H9 (cell line): ENCODE results near the gene ITGAE. TPM values are rescaled to one million over a fixed set of nuclear protein-coding genes. Genes with fewer than 3 reads are reported as not detected.

Experiments used
- DNase-seq: peaks from one replicate; pipeline ENCODE4 v3.0.0-alpha.2; 2017
- H2AFZ ChIP-seq: one replicate; pipeline ENCODE4 v1.6.1; 2013; ENCODE audit warnings: mild to moderate bottlenecking, low read length, control low read depth, moderate library complexity
- H2AK5ac ChIP-seq: 2 replicates; pipeline ENCODE4 v1.6.1; 2013; ENCODE audit warnings: low read length, control low read depth, mixed read lengths; ENCODE audit not compliant: insufficient read length
- H2BK120ac ChIP-seq: one replicate; pipeline ENCODE4 v1.6.1; 2013; ENCODE audit warnings: low read depth, mild to moderate bottlenecking, low read length, control low read depth, inconsistent platforms; ENCODE audit not compliant: poor library complexity, severe bottlenecking
- H2BK12ac ChIP-seq: 2 replicates; pipeline ENCODE4 v1.6.1; 2013; ENCODE audit warnings: low read length, control low read depth, mixed read lengths, low read depth; ENCODE audit not compliant: insufficient read length
- H2BK15ac ChIP-seq: 2 replicates; pipeline ENCODE4 v1.6.1; 2013; ENCODE audit warnings: low read depth, low read length, control low read depth
- H2BK20ac ChIP-seq: one replicate; pipeline ENCODE4 v1.6.1; 2013; ENCODE audit warnings: low read depth, mild to moderate bottlenecking, low read length, control low read depth, inconsistent platforms; ENCODE audit not compliant: poor library complexity, severe bottlenecking
- H2BK5ac ChIP-seq: 2 replicates; pipeline ENCODE4 v1.6.1; 2013; ENCODE audit warnings: low read length, control low read depth, mixed read lengths; ENCODE audit not compliant: insufficient read length
- H3K14ac ChIP-seq: 2 replicates; pipeline ENCODE4 v1.6.1; 2013; ENCODE audit warnings: low read length, control low read depth; ENCODE audit not compliant: insufficient read depth
- H3K18ac ChIP-seq: 2 replicates; pipeline ENCODE4 v1.6.1; 2013; ENCODE audit warnings: low read depth, mild to moderate bottlenecking, mixed read lengths, low read length, control low read depth; ENCODE audit not compliant: insufficient read length
- H3K23ac ChIP-seq: 2 replicates; pipeline ENCODE4 v1.6.1; 2013; ENCODE audit warnings: low read length, control low read depth, mixed read lengths, low read depth; ENCODE audit not compliant: insufficient read length
- H3K23me2 ChIP-seq: 2 replicates; pipeline ENCODE4 v1.6.1; 2013; ENCODE audit warnings: low read depth, mild to moderate bottlenecking, mixed read lengths, low read length, control low read depth; ENCODE audit not compliant: insufficient read length, poor library complexity, severe bottlenecking
- H3K27ac ChIP-seq: 2 replicates; pipeline ENCODE4 v1.5.1; 2013; ENCODE audit warnings: low read length, control low read depth, mixed read lengths, low read depth; ENCODE audit not compliant: insufficient read length
- H3K27me3 ChIP-seq: 2 replicates; pipeline ENCODE4 v1.6.1; 2013; ENCODE audit warnings: low read length, control low read depth, inconsistent platforms; ENCODE audit not compliant: insufficient read depth
- H3K4ac ChIP-seq: 2 replicates; pipeline ENCODE4 v1.6.1; 2013; ENCODE audit warnings: low read depth, mild to moderate bottlenecking, control low read depth, inconsistent platforms, low read length, moderate library complexity
- H3K4me1 ChIP-seq: 2 replicates; pipeline ENCODE4 v1.6.1; 2013; ENCODE audit warnings: low read length, control low read depth, inconsistent platforms; ENCODE audit not compliant: insufficient read depth
- H3K4me2 ChIP-seq: 2 replicates; pipeline ENCODE4 v1.6.1; 2013; ENCODE audit warnings: low read length, control low read depth, mixed read lengths; ENCODE audit not compliant: insufficient read length, insufficient read depth
- H3K56ac ChIP-seq: 2 replicates; pipeline ENCODE4 v1.6.1; 2013; ENCODE audit warnings: low read depth, mild to moderate bottlenecking, mixed read lengths, low read length, control low read depth; ENCODE audit not compliant: insufficient read length
- H3K79me1 ChIP-seq: 2 replicates; pipeline ENCODE4 v1.6.1; 2013; ENCODE audit warnings: low read depth, mild to moderate bottlenecking, moderate library complexity, low read length, control low read depth, inconsistent platforms; ENCODE audit not compliant: insufficient read depth, poor library complexity, severe bottlenecking
- H3K79me2 ChIP-seq: 2 replicates; pipeline ENCODE4 v1.6.1; 2013; ENCODE audit warnings: low read length, control low read depth, inconsistent platforms; ENCODE audit not compliant: insufficient read depth
- H3K9ac ChIP-seq: 2 replicates; pipeline ENCODE4 v1.6.1; 2013; ENCODE audit warnings: low read length, control low read depth, mixed read lengths; ENCODE audit not compliant: insufficient read length; ENCODE audit errors: extremely low read depth
- H3K9me3 ChIP-seq: one replicate; pipeline ENCODE4 v1.6.1; 2013; ENCODE audit warnings: low read depth, low read length, inconsistent platforms; ENCODE audit not compliant: control insufficient read depth
- H3T11ph ChIP-seq: one replicate; pipeline ENCODE4 v1.6.1; 2013; ENCODE audit warnings: mild to moderate bottlenecking, low read length, control low read depth, inconsistent platforms
- H4K20me1 ChIP-seq: one replicate; pipeline ENCODE4 v1.6.1; 2013; ENCODE audit not compliant: control insufficient read depth, insufficient read length, insufficient read depth
- H4K5ac ChIP-seq: 2 replicates; pipeline ENCODE4 v1.6.1; 2013; ENCODE audit warnings: low read depth, mild to moderate bottlenecking, mixed read lengths, low read length, control low read depth; ENCODE audit not compliant: insufficient read length
- H4K8ac ChIP-seq: replicated peaks from 2 replicates; pipeline ENCODE4 v1.6.1; 2013; ENCODE audit warnings: low read length, control low read depth, mixed read lengths, low read depth; ENCODE audit not compliant: insufficient read length
- H4K91ac ChIP-seq: 2 replicates; pipeline ENCODE4 v1.6.1; 2013; ENCODE audit warnings: low read depth, mild to moderate bottlenecking, moderate library complexity, mixed read lengths, low read length, control low read depth; ENCODE audit not compliant: insufficient read length
- H3K27ac Mint-ChIP-seq, 3 experiments: 2 replicates in 2 of 3; 3 replicates in 1 of 3; pipeline ENCODE4 v1.8.0; 2020 to 2021; ENCODE audit warnings: mixed read lengths in 3 of 3, mild to moderate bottlenecking in 1 of 3, moderate library complexity in 1 of 3
- H3K27me3 Mint-ChIP-seq: 2 replicates; pipeline ENCODE4 v1.8.0; 2021; ENCODE audit warnings: low read depth, mild to moderate bottlenecking, moderate library complexity, mixed read lengths
- H3K36me3 Mint-ChIP-seq, 3 experiments: 2 replicates in 2 of 3; 3 replicates in 1 of 3; pipeline ENCODE4 v1.8.0; 2020 to 2021; ENCODE audit warnings: low read depth in 3 of 3, mixed read lengths in 3 of 3; ENCODE audit not compliant: insufficient read depth in 1 of 3
- H3K4me1 Mint-ChIP-seq, 2 experiments: 2 replicates each; pipeline ENCODE4 v1.8.0; 2020; ENCODE audit warnings: mixed read lengths in 2 of 2
- H3K4me3 Mint-ChIP-seq, 2 experiments: 2 replicates in 1 of 2; 3 replicates in 1 of 2; pipeline ENCODE4 v1.8.0; 2020 to 2021; ENCODE audit warnings: mild to moderate bottlenecking in 2 of 2, mixed read lengths in 2 of 2, moderate library complexity in 1 of 2
- H3K9me3 Mint-ChIP-seq, 2 experiments: 2 replicates in 1 of 2; 3 replicates in 1 of 2; pipeline ENCODE4 v1.8.0; 2020; ENCODE audit warnings: mild to moderate bottlenecking in 2 of 2, mixed read lengths in 2 of 2, moderate library complexity in 1 of 2
- WGBS: extraction: QIAGEN DNeasy Blood & Tissue Kit; methylation state at CpG from one replicate; pipeline ENCODE4 v1.1.7; 2013; ENCODE audit warnings: missing lambda C conversion rate, low lambda C conversion rate, mixed read lengths; ENCODE audit not compliant: insufficient read length; ENCODE audit errors: extremely low coverage; 5-methylcytosine and 5-hydroxymethylcytosine counted together
- total RNA-seq: library from RNA; stranded (reverse); gene quantifications from 2 replicates; pipeline ENCODE4 v1.2.1, GENCODE V29; 2021
- TF ChIP-seq, protein P1 (sequence below): fragments of 200-600 bp; sonication (generic); conservative IDR thresholded peaks from 3 replicates; pipeline ENCODE4 v1.8.0; 2021; ENCODE audit warnings: antibody characterized with exemption, mild to moderate bottlenecking

The ITGAE gene
- total RNA-seq, 1 experiment from 2014 or later, result 23.5 TPM

DNA sequence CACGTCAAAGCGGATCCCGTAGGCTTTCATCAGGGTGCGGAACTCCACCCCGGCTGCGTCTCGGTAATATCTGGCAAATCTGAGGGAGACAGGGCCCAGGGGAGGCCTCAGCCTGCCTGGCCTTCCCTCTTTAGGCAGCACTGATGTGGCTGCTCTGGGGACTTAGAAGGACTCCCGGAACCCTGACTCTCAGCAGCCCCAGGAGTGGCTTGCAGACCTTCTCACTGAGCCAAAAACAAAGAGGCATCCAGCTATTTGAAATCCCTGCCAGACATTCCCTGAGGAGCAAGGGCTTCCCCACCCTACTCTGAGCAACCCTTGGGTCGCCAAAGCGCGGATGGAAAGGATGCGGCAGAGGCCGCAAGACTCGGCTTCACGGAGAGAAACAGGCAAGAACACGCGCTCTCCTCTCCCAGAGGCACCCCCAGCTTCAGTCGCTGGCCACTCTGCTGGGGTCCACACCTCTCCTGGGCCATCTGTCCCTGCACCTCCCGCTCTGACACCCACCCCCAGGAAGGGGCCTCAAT lies 112.9 kb downstream of the ITGAE start:
- H2BK120ac ChIP-seq, result no peak overlapping the region
- H3K27ac Mint-ChIP-seq, result peak overlapping the region in 1 of 3 experiments; percentile 45; a peak in 1 of 7 replicates
- no peak overlapping the region for H2BK15ac ChIP-seq
- TF ChIP-seq, protein P1, sequence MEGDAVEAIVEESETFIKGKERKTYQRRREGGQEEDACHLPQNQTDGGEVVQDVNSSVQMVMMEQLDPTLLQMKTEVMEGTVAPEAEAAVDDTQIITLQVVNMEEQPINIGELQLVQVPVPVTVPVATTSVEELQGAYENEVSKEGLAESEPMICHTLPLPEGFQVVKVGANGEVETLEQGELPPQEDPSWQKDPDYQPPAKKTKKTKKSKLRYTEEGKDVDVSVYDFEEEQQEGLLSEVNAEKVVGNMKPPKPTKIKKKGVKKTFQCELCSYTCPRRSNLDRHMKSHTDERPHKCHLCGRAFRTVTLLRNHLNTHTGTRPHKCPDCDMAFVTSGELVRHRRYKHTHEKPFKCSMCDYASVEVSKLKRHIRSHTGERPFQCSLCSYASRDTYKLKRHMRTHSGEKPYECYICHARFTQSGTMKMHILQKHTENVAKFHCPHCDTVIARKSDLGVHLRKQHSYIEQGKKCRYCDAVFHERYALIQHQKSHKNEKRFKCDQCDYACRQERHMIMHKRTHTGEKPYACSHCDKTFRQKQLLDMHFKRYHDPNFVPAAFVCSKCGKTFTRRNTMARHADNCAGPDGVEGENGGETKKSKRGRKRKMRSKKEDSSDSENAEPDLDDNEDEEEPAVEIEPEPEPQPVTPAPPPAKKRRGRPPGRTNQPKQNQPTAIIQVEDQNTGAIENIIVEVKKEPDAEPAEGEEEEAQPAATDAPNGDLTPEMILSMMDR, result no peak
- no peak overlapping the region for H3K4ac ChIP-seq
- H3K23ac ChIP-seq, result no peak overlapping the region
- no peak overlapping the region for H3K4me2 ChIP-seq
- H3K9me3 ChIP-seq, result no peaks in the 10 kb centered on the region
- no peak overlapping the region for H2BK12ac ChIP-seq
- no peaks in the 10 kb centered on the region; a peak in 2 of 5 replicates for H3K9me3 Mint-ChIP-seq
- no peak overlapping the region for H3K9ac ChIP-seq
- no peaks in the 10 kb centered on the region for H3K4me1 ChIP-seq
- H3K23me2 ChIP-seq, result no peaks in the 10 kb centered on the region
- H2AFZ ChIP-seq, result no peak overlapping the region
- no peaks in the 10 kb centered on the region for H3K27me3 Mint-ChIP-seq
- H4K8ac ChIP-seq, result no peak overlapping the region
- peak overlapping the region in 1 of 2 experiments; percentile 42; a peak in 1 of 5 replicates for H3K4me3 Mint-ChIP-seq
- H4K5ac ChIP-seq, result no peak overlapping the region
- no CpG with 5 or more reads among the region's 19 CpGs for WGBS
- H3K27me3 ChIP-seq, result no peaks in the 10 kb centered on the region
- no peak overlapping the region for H4K91ac ChIP-seq
- H2BK20ac ChIP-seq, result no peak overlapping the region
- H3K27ac ChIP-seq, result no peak overlapping the region
- no peak overlapping the region for H3T11ph ChIP-seq
- no peaks in the 10 kb centered on the region for H3K79me1 ChIP-seq
- peaks cover 0 to 4% (median 0%) of the 10 kb centered on the region in 3 experiments; a peak in 1 of 7 replicates for H3K36me3 Mint-ChIP-seq
- H2BK5ac ChIP-seq, result no peak overlapping the region
- H2AK5ac ChIP-seq, result no peak overlapping the region
- peaks cover 3% of the 10 kb centered on the region for H4K20me1 ChIP-seq
- H3K4me1 Mint-ChIP-seq, result peaks cover 0 to 17% of the 10 kb centered on the region in 2 experiments; a peak in 3 of 4 replicates
- no peak for DNase-seq
- H3K56ac ChIP-seq, result no peak overlapping the region
- no peak overlapping the region for H3K18ac ChIP-seq
- H3K14ac ChIP-seq, result no peak overlapping the region
- H3K79me2 ChIP-seq, result no peaks in the 10 kb centered on the region
